ENCODE measurements around the gene SMURF2. TPM values are rescaled to one million over a fixed set of nuclear protein-coding genes. Genes with fewer than 3 reads are reported as not detected.
A peak's percentile ranks its signal among the peaks of the same experiment; 100 is the strongest.

SMURF2 gene
- total and polyA plus RNA-seq, 9 of the 15 experiments (the other 6 are each of a cell fraction or from before 2014, with no cell fraction given): 3.8 to 22.0 (median 14.8) TPM

DNA sequence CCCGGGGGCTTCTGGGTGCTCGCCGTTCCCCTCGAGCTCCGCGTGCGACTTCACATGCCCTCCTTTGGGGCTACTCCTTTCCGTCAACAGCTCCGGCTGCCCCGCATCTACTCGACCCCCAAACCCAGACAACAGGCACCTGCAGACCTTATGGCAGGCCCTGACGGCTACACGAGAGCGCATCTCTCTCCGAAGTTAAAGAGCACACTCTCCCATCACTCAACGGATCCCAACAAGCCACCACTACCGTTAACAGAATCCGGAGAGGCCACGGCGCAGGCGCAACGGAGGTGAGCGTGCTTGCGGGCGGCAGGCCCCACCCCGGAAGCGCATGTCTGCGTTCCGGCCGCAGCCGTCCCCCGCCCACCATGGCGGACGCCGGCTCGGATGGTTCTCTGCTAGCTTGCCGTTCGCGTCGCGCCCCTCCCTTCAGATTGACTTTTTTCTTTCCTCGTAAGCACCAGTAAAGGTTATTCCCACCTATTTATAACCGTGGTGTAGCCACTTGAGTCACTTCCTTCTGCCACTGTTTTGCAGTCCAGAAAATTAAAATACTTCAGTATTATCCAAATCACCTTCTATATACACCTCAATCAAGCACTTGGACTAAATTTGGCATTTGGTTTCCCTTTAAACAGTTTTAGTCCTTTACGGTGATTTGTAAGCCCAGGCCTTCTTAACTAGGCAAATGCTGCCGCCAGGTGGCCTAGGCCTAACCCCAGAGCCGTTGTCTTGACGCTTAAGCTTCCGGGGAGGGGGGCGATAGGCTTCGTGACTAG, 165.1 kb downstream of the SMURF2 start, which contains the start of gene POLG2 (continued):
- TF ChIP-seq, protein P1, sequence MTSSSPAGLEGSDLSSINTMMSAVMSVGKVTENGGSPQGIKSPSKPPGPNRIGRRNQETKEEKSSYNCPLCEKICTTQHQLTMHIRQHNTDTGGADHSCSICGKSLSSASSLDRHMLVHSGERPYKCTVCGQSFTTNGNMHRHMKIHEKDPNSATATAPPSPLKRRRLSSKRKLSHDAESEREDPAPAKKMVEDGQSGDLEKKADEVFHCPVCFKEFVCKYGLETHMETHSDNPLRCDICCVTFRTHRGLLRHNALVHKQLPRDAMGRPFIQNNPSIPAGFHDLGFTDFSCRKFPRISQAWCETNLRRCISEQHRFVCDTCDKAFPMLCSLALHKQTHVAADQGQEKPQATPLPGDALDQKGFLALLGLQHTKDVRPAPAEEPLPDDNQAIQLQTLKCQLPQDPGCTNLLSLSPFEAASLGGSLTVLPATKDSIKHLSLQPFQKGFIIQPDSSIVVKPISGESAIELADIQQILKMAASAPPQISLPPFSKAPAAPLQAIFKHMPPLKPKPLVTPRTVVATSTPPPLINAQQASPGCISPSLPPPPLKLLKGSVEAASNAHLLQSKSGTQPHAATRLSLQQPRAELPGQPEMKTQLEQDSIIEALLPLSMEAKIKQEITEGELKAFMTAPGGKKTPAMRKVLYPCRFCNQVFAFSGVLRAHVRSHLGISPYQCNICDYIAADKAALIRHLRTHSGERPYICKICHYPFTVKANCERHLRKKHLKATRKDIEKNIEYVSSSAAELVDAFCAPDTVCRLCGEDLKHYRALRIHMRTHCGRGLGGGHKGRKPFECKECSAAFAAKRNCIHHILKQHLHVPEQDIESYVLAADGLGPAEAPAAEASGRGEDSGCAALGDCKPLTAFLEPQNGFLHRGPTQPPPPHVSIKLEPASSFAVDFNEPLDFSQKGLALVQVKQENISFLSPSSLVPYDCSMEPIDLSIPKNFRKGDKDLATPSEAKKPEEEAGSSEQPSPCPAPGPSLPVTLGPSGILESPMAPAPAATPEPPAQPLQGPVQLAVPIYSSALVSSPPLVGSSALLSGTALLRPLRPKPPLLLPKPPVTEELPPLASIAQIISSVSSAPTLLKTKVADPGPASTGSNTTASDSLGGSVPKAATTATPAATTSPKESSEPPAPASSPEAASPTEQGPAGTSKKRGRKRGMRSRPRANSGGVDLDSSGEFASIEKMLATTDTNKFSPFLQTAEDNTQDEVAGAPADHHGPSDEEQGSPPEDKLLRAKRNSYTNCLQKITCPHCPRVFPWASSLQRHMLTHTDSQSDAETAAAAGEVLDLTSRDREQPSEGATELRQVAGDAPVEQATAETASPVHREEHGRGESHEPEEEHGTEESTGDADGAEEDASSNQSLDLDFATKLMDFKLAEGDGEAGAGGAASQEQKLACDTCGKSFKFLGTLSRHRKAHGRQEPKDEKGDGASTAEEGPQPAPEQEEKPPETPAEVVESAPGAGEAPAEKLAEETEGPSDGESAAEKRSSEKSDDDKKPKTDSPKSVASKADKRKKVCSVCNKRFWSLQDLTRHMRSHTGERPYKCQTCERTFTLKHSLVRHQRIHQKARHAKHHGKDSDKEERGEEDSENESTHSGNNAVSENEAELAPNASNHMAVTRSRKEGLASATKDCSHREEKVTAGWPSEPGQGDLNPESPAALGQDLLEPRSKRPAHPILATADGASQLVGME (CRISPR knock-in tag; IDR thresholded peaks at IDR 0.05): 0 out of 2 replicates have a peak, but pooled peaks have one; percentile 31
- TF ChIP-seq, protein P2, sequence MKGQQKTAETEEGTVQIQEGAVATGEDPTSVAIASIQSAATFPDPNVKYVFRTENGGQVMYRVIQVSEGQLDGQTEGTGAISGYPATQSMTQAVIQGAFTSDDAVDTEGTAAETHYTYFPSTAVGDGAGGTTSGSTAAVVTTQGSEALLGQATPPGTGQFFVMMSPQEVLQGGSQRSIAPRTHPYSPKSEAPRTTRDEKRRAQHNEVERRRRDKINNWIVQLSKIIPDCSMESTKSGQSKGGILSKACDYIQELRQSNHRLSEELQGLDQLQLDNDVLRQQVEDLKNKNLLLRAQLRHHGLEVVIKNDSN (CRISPR knock-in tag; IDR thresholded peaks at IDR 0.05): peak; percentile 40
- TF ChIP-seq FOS (IDR thresholded peaks at IDR 0.05; ENCODE audit: extremely low read depth, insufficient read length) (no peak), SUPT5H (IDR thresholded peaks at IDR 0.05) (peak; percentile 92), RNF2 (IDR thresholded peaks at IDR 0.05) (no peak; the same call in none of the 2 replicates), HDAC6 (IDR thresholded peaks at IDR 0.05; ENCODE audit: low read depth, low read length) (no peak), ZNF668 (CRISPR knock-in tag; IDR thresholded peaks at IDR 0.05) (no peak), NCOA2 (IDR thresholded peaks at IDR 0.05; ENCODE audit: partially characterized antibody in 2 of 2) (no peak), MCM3 (IDR thresholded peaks at IDR 0.05) (no peak), KDM5B (IDR thresholded peaks at IDR 0.05; ENCODE audit: insufficient replicate concordance, low read depth, low read length) (peak; percentile 38), U2AF2 (optimal IDR thresholded peaks at IDR 0.05; ENCODE audit: low read depth, low read length) (no peak)
- TF ChIP-seq, protein P3, sequence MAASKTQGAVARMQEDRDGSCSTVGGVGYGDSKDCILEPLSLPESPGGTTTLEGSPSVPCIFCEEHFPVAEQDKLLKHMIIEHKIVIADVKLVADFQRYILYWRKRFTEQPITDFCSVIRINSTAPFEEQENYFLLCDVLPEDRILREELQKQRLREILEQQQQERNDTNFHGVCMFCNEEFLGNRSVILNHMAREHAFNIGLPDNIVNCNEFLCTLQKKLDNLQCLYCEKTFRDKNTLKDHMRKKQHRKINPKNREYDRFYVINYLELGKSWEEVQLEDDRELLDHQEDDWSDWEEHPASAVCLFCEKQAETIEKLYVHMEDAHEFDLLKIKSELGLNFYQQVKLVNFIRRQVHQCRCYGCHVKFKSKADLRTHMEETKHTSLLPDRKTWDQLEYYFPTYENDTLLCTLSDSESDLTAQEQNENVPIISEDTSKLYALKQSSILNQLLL (CRISPR knock-in tag; IDR thresholded peaks at IDR 0.05; ENCODE audit: borderline replicate concordance): no peak
- TF ChIP-seq, protein P4, sequence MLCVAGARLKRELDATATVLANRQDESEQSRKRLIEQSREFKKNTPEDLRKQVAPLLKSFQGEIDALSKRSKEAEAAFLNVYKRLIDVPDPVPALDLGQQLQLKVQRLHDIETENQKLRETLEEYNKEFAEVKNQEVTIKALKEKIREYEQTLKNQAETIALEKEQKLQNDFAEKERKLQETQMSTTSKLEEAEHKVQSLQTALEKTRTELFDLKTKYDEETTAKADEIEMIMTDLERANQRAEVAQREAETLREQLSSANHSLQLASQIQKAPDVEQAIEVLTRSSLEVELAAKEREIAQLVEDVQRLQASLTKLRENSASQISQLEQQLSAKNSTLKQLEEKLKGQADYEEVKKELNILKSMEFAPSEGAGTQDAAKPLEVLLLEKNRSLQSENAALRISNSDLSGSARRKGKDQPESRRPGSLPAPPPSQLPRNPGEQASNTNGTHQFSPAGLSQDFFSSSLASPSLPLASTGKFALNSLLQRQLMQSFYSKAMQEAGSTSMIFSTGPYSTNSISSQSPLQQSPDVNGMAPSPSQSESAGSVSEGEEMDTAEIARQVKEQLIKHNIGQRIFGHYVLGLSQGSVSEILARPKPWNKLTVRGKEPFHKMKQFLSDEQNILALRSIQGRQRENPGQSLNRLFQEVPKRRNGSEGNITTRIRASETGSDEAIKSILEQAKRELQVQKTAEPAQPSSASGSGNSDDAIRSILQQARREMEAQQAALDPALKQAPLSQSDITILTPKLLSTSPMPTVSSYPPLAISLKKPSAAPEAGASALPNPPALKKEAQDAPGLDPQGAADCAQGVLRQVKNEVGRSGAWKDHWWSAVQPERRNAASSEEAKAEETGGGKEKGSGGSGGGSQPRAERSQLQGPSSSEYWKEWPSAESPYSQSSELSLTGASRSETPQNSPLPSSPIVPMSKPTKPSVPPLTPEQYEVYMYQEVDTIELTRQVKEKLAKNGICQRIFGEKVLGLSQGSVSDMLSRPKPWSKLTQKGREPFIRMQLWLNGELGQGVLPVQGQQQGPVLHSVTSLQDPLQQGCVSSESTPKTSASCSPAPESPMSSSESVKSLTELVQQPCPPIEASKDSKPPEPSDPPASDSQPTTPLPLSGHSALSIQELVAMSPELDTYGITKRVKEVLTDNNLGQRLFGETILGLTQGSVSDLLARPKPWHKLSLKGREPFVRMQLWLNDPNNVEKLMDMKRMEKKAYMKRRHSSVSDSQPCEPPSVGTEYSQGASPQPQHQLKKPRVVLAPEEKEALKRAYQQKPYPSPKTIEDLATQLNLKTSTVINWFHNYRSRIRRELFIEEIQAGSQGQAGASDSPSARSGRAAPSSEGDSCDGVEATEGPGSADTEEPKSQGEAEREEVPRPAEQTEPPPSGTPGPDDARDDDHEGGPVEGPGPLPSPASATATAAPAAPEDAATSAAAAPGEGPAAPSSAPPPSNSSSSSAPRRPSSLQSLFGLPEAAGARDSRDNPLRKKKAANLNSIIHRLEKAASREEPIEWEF (CRISPR knock-in tag; IDR thresholded peaks at IDR 0.05): no peak

Data from K562 (cell line).